Activated CD4-positive, alpha-beta T cell treated with anti-CD3 and anti-CD28 coated beads, Interleukin-2, amount 50 U/mL, for 16 hours (primary cell): Measurements from ENCODE around the gene PRDM16.

Source experiments
- DNase-seq: peaks from one replicate; pipeline ENCODE4 v3.0.0-alpha.2; 2020

The PRDM16 gene

DNA sequence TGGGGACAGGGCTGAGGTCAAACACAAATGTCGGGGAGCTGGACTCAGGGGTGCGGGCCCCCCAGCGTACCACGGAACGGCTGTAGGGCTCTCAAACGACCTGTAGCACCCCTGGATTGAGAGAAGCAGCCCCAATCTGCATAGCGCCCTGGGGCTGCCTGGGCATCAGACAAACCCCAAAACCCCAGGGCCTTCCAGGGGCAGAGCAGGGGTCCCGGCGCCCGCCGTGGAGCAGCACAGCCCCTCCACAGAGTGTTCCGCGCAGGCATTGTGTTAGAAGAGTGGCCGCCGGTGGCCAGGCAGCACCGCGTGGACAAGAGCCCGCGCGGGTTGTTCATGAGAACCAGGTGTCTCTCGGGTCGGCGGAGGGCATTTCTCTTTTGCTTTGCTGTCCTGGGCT, 321.3 kb downstream of the PRDM16 start:
- DNase-seq, result no peak

DNA sequence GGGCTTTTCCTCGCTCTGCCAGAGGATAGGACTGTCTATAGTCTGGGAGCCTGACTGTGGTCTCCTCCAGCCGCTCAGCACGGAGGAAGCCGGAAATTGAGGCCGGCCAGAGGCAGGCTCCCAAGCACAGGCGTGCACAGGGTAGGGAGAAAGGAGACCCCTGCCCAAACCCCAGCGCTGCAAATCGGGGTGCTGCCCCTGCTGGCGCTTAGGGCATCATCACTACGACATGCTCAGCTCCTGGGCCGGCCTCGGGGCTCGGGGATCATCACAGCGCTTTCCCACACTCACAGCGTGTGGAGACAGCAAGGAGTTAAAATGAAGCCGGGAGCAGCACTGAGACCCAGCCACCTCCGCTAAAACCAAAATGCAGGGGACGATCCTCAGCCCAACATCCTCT, 322.7 kb downstream of the PRDM16 start:
- DNase-seq, result no peak

- no peak for DNase-seq
Measured at GRCh38 chr1:3393024-3393986, 324.3 kb downstream of the PRDM16 start.

- DNase-seq, result no peak
Measured at GRCh38 chr1:3393987-3394920, 325.3 kb downstream of the PRDM16 start.

- DNase-seq, result no peak
Measured at GRCh38 chr1:3396411-3396810, 327.4 kb downstream of the PRDM16 start.

DNA sequence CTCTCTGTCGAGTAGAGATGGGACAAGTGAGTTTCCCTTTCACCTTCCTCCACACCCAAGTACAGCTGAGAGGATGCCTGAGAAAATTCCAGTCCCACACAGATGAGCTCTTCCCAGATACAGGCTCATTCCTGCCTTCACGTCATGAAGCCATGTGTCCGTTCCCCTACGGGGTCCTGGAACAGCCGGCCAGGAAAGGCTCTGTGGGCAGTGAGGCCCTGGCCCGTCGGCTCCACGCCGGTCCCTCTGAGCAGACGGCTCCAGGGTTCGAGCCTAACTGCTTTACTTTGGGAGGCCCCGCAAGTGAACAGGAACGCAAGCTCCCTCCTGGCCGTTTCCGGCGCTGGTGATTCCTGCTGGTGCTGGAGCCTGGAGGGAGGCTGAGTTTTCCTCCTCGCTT, 328.3 kb downstream of the PRDM16 start:
- no peak for DNase-seq

GRCh38 chr1:3398396-3399140, 329.6 kb downstream of the PRDM16 start:
- no peak for DNase-seq

GRCh38 chr1:3399732-3400131, 330.7 kb downstream of the PRDM16 start:
- no peak for DNase-seq

GRCh38 chr1:3401585-3402257, 332.7 kb downstream of the PRDM16 start:
- no peak for DNase-seq

- DNase-seq, result no peak
Measured at GRCh38 chr1:3402258-3403010, 333.4 kb downstream of the PRDM16 start.

DNA sequence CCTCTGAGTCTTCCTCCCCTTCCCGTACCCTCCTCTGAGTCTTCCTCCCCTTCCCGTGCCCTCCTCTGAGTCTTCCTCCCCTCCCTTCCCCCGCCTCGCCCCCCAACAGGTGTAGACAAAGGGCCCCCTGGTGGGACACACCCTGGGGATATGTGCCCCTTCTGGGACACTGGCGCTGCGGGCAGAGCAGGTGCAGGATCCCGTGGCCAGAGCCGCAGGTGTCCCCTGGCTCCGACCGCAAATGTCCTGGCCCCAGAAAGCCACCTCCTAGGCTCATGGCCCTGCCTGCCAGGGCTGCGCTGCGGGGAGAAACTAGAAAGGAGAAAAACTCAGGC, 334.0 kb downstream of the PRDM16 start:
- DNase-seq, result no peak

GRCh38 chr1:3403388-3404231, 334.6 kb downstream of the PRDM16 start:
- no peak for DNase-seq

- DNase-seq, result no peak
Measured at GRCh38 chr1:3404301-3404700, 335.3 kb downstream of the PRDM16 start.

GRCh38 chr1:3404801-3405200, 335.8 kb downstream of the PRDM16 start:
- no peak for DNase-seq

- no peak for DNase-seq
Measured at GRCh38 chr1:3405491-3405890, 336.5 kb downstream of the PRDM16 start.

GRCh38 chr1:3405974-3406867, 337.2 kb downstream of the PRDM16 start:
- no peak for DNase-seq

- DNase-seq, result no peak
Measured at GRCh38 chr1:3407021-3407420, 338.0 kb downstream of the PRDM16 start.

DNA sequence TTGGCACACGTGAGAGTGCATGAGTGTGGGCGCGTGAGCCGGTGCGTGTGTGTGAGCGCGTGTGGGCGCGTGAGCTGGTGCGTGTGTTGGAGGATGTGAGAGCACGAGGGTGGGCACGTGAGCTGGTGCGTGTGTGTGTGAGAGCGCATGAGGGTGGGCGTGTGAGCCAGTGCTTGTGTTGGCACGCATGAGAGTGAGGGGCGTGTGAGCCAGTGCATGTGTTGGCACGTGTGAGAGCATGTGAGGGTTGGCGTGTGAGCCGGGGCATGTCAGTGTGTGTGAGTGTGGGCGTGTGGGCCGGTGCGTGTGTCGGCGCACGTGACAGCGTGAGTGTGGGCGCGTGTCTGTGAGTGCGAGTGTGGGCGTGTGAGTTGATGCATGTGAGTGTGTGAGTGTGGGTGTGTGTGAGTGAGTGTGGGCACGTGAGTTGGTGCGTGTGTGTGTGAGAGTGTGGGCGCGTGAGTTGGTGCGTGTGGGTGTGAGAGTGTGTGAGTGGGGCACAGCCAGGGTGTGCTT, 339.8 kb downstream of the PRDM16 start:
- no peak for DNase-seq

GRCh38 chr1:3409366-3410141, 340.6 kb downstream of the PRDM16 start:
- DNase-seq, result no peak
